ENCODE data around the gene SNPH.

GRCh38 chr20:1232286-1233111 is 33.6 kb upstream of the SNPH start:
- no peak for TF ChIP-seq EZH2 (IDR thresholded peaks at IDR 0.05; ENCODE audit: insufficient read depth, poor library complexity, severe bottlenecking)
- no peak for TF ChIP-seq EZH2phosphoT487 (IDR thresholded peaks at IDR 0.05; ENCODE audit: insufficient read depth, low read depth)

Data from GM23248 (cell line).